ENCODE data around the gene HOXC4.

Gene HOXC4

GRCh38 chr12:54050482-54050810 lies 3.2 kb upstream of the HOXC4 start:
- TF ChIP-seq CTCF (IDR thresholded peaks at IDR 0.05; ENCODE audit: borderline replicate concordance, control extremely low read depth, extremely low read depth, insufficient read depth, missing control alignments): no peak
- no peak for DNase-seq (ENCODE audit: low spot score)
- in situ Hi-C loops (cut with MboI; ENCODE audit: low sequenced_read_pairs, unreplicated experiment): no loop called here

- no peak for TF ChIP-seq CTCF (IDR thresholded peaks at IDR 0.05; ENCODE audit: borderline replicate concordance, control extremely low read depth, extremely low read depth, insufficient read depth, missing control alignments)
- in situ Hi-C loops (cut with MboI; ENCODE audit: low sequenced_read_pairs, unreplicated experiment): no loop called here
- DNase-seq (ENCODE audit: low spot score): peak; percentile 39
Observed at GRCh38 chr12:54051026-54051842, 2.4 kb upstream of the HOXC4 start.

- in situ Hi-C loops (cut with MboI; ENCODE audit: low sequenced_read_pairs, unreplicated experiment): no loop called here
- DNase-seq (ENCODE audit: low spot score): no peak
- no peak for TF ChIP-seq CTCF (IDR thresholded peaks at IDR 0.05; ENCODE audit: borderline replicate concordance, control extremely low read depth, extremely low read depth, insufficient read depth, missing control alignments)
Observed at GRCh38 chr12:54051874-54052437, 1.7 kb upstream of the HOXC4 start.

GRCh38 chr12:54052438-54053002 lies 1.1 kb upstream of the HOXC4 start:
- in situ Hi-C loops (cut with MboI; ENCODE audit: low sequenced_read_pairs, unreplicated experiment): no loop called here
- no peak for DNase-seq (ENCODE audit: low spot score)
- no peak for TF ChIP-seq CTCF (IDR thresholded peaks at IDR 0.05; ENCODE audit: borderline replicate concordance, control extremely low read depth, extremely low read depth, insufficient read depth, missing control alignments)

- in situ Hi-C loops (cut with MboI; ENCODE audit: low sequenced_read_pairs, unreplicated experiment): no loop called here
- TF ChIP-seq CTCF (IDR thresholded peaks at IDR 0.05; ENCODE audit: borderline replicate concordance, control extremely low read depth, extremely low read depth, insufficient read depth, missing control alignments): no peak
- peak; percentile 85 for DNase-seq (ENCODE audit: low spot score)
Observed at GRCh38 chr12:54053003-54053750, 458 bp upstream of the HOXC4 start.

DNA sequence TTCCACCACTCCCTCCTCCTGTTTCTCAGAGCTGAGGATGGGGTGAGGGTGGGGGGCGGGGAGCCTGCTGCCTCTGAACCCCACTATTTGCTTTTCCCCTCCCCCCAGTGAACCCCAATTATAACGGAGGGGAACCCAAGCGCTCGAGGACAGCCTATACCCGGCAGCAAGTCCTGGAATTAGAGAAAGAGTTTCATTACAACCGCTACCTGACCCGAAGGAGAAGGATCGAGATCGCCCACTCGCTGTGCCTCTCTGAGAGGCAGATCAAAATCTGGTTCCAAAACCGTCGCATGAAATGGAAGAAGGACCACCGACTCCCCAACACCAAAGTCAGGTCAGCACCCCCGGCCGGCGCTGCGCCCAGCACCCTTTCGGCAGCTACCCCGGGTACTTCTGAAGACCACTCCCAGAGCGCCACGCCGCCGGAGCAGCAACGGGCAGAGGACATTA lies 1.1 kb downstream of the HOXC4 start:
- TF ChIP-seq CTCF (IDR thresholded peaks at IDR 0.05; ENCODE audit: borderline replicate concordance, control extremely low read depth, extremely low read depth, insufficient read depth, missing control alignments): no peak
- no peak for DNase-seq (ENCODE audit: low spot score)
- in situ Hi-C loops (cut with MboI; ENCODE audit: low sequenced_read_pairs, unreplicated experiment): no loop called here

Data from GM13976 (cell line).